SKM-1 (cell line): ENCODE measurements around the gene CLEC2B.
"Not testable (repeated sequence)": the region's sequence is repeated elsewhere in the genome, so short reads cannot be mapped to it uniquely, and the experiment has no call there.

Experiments used
- DNase-seq: peaks from one replicate; lab custom pipeline; 2025; ENCODE audit not compliant: unreplicated experiment; lab: John Stamatoyannopoulos, UW

CLEC2B gene

DNA sequence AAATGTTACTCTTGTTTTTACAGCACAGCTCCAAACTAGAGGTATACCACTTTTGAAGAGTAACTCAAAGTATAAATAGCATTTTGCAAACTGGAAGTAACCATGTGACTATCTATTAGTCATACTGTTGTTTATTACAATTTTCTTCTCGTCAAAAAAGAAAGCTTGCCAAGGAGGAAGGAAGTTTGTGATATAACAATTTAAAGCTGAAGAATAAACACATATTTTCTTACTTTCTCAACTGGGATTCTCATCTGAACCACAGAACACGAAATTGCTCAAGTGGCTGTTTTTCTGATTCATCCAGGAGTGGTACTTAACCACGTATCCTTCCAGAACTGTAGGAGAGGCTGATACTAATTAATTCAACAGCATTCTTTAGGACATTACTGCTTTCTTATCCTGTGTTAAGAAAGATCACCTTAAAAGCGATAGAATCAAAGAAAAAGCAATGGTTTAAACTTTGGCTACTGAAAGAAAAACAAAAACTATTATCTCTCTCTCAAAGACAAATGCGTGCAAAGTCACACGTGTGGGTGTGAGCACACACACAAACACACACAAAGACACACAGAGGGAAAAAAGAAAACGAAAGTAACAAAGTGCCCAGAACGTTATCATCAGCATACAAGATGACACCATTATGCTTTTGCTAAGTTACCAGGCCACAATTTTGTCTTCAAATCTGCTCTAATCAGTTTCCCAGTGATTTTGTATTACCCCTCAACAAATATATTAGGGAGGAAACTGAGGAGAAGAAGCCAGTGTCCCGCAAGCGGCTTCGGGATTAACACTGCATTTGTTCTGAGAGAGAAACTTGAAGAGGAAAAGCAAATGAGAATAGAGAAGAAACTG lies at the start of gene CLEC2B:
TSS of gene CLEC2B (minus strand) at position 48 of the 855 bp plus-strand sequence.
- no peak for DNase-seq

DNA sequence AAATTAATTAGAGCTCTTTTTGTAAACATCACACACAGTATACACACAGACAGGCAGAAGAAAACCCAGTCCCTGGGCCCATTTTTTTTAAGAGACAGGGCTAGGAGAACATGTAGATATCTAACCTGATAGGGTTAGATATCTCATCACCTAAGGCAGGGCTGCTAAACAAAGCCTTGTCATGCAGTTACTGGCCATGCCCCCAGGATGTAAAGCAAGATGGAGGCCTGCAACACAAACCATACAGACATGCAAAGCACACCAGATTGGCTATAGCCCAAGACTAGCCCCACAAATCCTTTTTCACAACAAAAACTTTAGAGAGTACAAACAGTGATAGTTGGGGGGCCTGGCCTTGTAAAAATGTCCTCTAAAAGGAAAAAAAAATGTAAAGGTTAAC lies 42.6 kb upstream of the CLEC2B start:
- DNase-seq = no peak

DNA sequence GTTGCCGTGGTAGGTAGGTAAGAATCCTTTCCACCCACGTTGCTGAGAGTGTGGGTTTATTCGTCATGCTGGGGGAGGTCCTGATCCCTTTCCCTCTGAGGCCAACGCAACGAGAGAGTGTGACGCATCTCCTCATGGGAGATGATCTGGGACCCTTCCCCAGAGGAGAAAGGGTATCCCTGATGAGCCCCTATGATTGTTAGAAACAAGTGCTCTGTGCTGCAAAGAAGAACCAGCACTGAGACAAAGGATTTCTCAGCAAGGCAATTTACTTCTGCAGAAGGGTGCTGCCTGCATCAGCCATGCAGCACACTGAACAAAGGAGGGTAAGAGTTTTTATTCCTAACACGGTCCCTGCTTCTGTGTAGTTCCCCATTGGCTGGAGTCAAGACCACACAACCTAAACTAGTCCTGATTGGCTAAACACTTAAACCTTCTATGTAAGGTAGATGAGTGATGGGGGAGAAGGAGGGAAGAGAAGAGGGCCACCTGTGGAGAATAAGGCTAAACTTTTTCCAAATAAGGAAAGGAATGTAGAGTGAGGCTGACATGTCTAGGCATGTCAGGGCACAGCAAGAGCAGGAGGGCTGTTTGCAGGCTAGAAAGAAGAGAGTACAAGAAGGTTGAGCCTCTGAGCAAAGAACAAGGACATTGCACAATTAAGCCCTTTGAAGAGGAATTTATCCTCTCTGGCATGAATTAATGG lies 41.7 kb upstream of the CLEC2B start:
- no peak for DNase-seq

DNA sequence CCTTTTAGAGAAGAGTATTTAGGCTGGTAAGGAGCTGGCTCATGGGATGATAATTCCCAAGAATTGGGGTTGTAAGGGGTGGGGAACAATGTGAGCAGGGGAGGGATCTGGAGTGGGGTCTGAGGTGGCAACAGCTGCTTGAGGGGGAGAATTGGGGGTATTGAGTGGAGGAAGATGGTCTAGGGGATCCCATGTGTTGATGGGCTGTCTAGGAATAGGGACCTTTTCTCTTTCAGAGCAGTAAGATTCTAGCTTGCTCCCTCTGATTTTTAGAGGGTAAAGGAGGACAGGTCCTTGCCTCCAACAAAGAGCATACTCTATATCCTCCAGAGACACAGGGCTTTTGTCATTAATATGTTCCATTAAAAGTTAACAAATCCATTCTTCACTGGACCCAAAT lies 40.6 kb upstream of the CLEC2B start:
- DNase-seq = no peak

DNA sequence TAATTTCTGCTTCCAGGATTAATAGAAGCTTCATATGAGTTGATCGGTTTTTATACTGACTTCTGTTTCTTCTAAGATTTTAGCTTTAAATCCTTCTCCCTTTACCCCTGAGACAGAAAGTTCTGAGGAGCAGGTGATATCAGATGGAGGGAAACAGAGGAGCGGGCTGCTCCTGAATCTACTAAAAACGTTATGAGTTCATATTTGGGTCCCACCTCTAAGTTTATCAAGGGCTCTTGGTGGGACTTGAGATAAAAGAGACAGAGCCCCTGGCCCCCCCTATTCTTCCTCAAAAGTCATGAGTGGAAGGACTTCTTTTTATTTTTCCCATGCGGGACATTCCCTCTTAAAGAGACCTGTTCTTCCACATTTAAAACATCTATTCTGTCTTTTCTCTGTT lies 39.2 kb upstream of the CLEC2B start:
- DNase-seq = no peak

DNA sequence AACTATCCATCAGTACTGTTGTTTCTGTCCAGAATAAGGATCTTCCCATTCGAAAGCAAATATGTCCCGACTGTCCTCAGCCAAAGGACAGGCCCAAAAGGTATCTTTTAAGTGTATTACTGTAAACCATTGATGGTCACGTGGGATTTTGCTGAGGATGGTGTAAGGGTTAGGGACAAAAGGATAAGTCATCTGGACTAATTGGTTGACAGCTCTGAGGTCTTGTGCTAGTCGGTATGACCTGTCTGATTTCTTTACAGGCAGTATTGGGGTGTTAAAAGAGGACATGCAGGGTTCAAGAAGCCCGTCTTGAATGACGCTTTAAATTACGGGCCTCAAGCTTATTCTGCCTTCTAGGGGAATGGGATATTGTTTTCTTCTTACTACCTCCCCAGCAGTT lies 38.6 kb upstream of the CLEC2B start:
- no peak for DNase-seq

DNA sequence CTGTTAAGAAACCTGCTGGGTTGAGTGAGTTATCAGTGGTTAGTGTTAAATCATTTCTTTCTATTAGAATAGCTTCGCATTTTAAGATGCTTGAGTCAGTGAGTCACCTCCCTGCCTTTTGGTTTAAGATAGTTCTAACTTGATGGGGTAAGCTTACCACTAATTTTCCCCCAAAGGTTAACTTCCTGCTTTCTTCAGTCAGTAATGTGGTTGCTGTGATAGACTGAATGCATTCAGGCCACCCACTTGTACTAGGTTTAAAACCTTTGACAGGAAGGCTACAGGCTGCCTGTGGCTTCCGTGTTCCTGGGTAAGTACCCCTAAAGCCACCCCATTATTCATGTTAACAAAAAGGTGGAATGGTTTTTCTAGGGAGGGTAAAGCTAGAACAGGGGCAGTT lies 37.7 kb upstream of the CLEC2B start:
- DNase-seq = peak; percentile 43

DNA sequence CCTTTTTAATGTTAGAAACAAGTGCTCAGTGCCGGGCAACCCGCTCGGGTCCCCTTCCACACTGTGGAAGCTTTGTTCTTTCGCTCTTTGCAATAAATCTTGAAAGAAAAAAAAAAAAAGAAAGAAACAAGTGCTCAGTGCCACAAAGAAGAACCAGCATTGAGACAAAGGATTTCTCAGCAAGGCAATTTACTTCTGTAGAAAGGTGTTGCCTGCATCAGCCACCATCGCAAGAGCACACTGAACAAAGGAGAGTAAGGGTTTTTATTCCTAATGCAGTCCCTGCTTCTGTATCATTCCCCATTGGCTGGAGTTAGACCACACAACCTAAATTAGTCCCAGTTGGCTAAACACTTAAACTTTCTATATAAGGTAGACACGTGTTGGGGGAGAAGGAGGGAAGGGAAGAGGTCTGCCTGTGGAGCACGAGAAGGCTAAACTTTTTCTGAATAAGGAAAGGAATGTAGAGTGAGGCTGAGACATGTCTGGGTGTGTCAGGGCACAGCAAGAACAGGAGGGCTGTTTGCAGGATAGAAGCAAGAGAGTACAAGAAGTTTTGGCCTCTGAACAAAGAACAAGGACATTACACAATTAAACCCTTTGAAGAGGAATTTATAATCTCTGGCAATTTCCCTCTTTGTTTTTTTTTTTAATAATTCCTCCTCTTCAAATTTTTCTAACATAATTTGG lies 33.5 kb upstream of the CLEC2B start:
- DNase-seq = no peak

DNA sequence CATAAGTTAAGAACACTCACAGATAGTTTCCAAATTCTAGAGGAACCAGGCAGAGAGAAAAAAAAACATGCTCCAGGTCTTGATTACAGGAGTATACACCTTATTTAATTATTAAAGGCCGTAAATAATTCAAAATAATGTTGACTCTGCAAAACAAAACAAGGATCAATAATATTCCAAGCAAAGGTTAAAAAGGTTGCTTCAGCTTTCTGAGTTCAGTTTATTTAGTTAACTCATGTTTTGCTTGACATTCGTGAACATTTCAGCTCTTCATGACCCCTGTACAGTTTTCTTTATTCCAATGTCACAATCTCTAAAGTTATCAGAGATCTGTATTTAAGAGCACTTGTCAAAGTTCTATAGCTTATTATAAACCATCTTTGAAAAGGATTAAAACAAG lies 31.8 kb upstream of the CLEC2B start:
- DNase-seq = no peak

DNA sequence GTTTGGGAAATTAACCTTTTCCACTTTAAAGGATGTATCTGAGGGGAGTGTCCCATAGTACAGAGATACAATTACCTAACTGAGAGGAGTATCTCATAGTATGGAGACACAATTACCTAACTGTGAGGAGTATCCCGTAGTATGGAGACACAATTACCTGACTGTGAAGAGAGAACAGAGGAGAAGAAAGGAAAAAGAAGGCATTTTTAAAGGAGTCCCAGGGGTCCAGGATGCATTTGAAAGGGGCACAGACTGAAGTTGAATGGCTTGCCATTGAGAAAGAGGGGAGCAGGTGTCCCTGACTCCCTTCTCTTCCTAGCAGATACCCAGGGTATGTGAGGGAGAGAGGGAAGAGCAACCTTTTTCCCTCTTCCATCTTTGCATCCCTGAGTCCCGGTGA lies 30.1 kb upstream of the CLEC2B start:
- no peak for DNase-seq

DNA sequence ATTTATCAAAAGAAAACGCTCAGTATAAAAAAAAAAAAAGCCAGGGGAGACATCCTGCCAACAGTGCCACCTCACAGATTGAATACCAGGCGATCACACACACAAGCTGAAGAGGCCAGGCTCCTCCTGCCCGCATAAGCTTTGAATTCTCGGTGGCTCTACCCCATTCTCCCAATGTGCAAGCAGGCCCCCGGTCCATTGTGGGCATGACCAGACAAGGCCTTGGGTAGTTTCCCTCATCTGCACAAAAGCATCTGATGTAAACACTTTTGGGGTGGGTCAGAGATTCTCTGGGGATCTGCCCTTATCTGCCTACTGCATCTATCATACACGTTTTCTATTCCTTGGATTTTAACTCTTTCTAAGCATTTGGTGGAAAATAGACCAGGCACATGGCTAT lies 28.4 kb upstream of the CLEC2B start:
- DNase-seq = no peak

DNA sequence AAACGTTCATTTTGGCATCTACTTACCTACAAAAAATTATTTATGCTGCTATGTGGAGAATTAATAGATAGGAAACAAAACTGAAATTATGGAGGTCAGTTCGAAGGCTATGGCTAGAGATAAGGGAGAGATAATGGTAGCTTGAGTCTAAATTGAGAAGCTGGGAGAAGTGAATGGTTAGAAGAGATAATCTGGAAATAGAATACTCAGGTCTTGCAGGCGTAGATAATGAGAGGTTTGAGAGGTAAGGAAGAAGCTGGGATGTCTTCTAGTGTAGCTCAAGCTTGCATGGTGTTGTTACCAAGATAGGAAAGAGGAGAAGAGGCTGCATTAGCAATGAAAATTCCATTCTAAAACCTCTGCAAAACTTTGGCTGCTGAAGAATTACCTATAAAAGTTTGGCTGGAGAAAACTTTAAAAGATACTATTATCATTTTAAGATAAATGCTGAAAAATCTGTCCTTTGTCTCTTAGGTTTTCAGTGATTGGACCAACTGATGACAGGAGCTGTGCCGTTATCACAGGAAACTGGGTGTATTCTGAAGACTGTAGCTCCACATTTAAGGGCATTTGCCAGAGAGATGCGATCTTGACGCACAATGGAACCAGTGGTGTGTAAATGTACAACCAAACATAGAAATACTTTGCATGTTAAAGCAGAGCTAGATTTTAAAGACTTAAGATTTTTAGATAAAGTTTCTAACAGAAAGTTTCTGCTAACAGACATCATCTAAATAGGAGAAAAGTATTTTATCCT lies 26.2 kb upstream of the CLEC2B start:
- DNase-seq = no peak

DNA sequence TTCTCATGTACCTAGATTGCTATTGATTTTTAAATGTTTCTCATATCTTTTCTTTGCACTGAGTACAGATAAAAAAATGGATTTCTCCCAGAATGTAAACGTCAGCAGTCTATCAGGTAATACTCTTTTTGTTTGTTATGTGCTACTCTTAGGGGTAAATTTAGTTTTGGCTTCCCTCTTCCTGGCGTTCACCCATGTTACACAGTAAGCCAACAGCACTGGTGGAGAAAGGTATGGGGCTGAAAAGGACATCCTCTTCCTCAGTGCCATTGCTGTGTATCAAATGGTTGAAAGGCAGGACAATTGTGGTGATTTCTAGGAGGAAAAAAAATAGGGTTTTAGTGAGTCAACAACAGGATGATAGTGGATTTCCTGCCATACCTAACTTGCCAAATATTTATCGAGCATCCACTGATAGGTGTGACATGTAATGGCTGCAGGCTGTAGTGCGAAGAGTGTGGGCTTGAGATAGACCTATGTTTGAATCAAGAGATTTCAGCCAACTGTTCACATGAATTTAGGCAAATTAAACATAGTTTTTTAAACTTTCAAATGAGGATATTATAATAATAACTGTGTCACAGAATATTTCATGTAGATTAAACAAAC lies 19.6 kb upstream of the CLEC2B start:
- DNase-seq = no peak

DNA sequence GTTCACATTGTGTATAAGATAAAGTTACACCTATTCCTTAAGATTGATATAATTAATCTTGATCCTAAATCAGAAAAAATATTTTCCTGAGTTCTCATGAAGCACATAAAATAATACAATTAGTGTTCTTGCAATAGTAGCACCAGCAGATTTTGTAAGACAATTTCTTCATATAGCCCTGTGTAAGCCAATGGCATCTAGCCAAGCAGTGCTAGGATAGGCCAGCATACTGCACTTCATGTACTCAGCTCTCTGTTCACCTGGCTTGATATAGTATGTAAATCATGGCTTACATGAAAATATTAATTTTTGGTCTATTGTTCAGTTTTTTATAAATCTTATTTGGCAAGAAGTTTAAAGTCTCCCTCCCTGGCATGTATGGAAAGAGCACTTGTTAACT lies 14.0 kb upstream of the CLEC2B start:
- no peak for DNase-seq

DNA sequence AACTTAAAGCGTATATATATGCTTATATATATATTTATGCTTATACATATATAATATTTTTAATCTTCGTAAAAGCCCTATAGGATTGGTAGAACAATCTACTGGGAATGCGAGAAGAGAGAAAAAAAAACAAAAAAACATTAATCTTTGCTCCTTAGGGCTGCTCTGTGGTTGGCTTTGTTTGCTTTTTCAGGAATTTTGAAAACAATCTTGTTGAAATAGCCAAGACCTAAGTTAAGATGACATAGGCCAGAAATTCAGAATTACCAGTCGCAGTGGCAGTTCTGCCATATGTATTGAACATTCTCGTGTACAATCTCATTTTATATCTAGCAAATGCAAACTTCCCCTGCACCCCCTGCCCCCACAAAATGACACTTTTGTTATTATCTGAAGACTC lies 12.8 kb upstream of the CLEC2B start:
- DNase-seq = no peak

DNA sequence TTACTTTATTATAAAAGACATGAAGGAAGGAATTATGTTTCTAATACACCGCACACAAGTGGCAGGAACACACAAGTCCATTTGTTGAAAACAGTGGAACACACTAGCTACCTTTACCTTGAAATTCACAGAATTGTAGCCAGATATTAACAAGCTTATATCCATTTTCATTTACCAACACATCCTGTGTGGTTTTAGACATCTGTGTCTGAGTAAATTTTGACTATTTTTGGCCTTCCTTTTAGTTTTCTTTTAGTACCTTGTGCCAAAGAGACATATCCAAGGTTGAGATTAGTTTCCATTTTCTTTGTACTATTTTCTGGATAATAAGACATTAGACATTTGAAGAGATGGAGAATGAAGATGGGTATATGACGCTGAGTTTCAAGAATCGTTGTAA lies 12.1 kb upstream of the CLEC2B start, which contains the start of gene KLRF2:
TSS of gene KLRF2 (plus strand) at position 244 of the 400 bp plus-strand sequence. CDS start at position 351, 107 bp downstream.
- no peak for DNase-seq

DNA sequence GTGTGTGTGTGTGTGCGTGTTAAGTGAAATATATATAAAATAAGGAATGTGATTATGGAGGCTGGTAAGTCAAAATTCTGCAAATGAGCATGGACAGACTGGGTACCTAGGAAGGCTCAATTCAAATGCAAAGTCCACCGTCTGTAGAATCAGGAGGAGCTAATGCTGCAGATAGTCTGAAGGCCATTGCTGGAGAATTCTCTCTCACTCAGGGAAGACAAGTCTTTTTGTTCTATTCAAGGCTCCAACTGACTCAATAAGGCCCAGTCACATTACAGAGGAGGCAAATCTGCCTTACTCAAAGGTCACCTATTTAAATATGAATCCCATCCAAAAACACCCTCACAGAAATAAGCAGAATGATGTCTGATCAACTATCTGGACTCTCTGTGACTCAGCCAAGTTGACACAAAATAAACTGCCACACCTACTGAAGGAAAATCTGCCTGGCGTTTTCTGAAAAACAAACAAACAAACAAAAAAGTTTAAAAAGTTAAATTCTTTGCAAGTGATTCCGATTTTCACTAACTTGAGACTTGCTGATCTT lies 11.5 kb upstream of the CLEC2B start:
- no peak for DNase-seq

DNA sequence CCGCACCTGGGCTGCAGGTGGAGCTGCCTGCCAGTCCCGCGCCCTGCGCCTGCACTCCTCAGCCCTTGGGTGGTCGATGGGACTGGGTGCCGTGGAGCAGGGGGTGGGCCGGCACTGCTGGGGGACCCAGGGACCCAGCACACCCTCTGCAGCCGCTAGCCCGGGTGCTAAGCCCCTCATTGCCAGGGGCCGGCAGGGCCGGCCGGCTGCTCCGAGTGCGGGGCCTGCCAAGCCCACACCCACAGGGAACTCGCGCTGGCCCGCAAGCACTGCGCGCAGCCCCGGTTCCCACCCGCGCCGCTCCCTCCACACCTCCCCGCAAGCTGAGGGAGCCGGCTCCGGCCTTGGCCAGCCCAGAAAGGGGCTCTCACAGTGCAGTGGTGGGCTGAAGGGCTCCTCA lies 7.0 kb upstream of the CLEC2B start:
- not testable (repeated sequence) for DNase-seq

DNA sequence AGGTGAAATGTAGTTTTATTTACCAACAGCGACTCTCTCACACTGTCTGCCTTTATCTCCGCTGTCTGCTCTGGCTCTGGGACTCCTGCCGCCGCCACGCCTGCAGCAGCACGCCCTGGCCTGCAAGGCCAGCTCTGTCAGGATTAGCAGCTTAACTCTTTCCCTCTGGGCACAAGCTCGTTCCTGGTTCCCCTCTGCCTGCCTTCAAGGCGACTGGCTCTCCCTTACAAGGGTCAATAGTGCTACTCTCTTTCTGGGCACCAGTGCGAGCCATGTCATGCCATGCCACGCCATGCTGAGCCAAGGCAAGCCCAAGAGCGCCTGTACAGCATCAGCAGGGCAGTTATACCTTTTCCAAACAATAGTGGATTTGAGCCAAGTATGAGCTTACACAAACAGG lies 3.6 kb upstream of the CLEC2B start:
- DNase-seq = no peak

DNA sequence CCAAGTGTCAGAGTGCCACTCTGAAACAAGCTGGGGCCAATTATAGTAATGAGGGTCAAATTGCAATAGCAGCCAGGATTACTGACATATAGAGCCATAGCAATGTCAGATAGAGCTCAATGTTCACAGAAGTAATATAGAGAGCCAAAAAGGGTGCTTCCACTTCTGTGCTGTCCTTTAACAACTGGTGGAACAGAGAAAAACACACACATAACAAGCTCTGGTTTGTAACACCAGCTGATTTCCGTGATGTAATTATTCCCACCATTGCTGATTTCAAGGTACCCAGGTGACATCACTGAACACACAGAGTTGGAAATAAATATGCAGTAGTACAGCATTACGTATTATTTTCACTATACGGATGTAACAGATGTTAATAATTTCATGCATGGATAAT lies 3.0 kb upstream of the CLEC2B start:
- no peak for DNase-seq
